HEK293T (cell line): ENCODE results near the gene ESRRB.

Experiments used
- CTCF ChIA-PET: fragments of 350-600 bp; formaldehyde crosslinking; extraction: SDS; loops from one replicate; lab custom pipeline; 2021; ENCODE audit warnings: antibody characterized with exemption, inconsistent platforms; lab: Yijun Ruan, JAX
- POLR2A ChIA-PET: fragments of 350-600 bp; formaldehyde crosslinking; extraction: SDS; loops from one replicate; lab custom pipeline; 2020; ENCODE audit warnings: antibody characterized with exemption, inconsistent platforms; lab: Yijun Ruan, JAX
- DNase-seq: peaks from one replicate; pipeline ENCODE4 v3.0.0; 2012; ENCODE audit warnings: mixed read lengths; ENCODE audit errors: extremely low spot score
- ARNT ChIP-seq: fragments of 450-650 bp; IDR thresholded peaks from 2 replicates; pipeline ENCODE4 v1.6.1; 2017; ENCODE audit warnings: mild to moderate bottlenecking
- BHLHE40 ChIP-seq: fragments of 450-650 bp; IDR thresholded peaks from 2 replicates; pipeline ENCODE4 v1.6.1; 2016; ENCODE audit warnings: mild to moderate bottlenecking, moderate library complexity, borderline replicate concordance
- CTBP1 ChIP-seq: fragments of 450-650 bp; IDR thresholded peaks from 2 replicates; pipeline ENCODE4 v1.6.1; 2016; ENCODE audit warnings: borderline replicate concordance
- ELF4 ChIP-seq: fragments of 450-650 bp; IDR thresholded peaks from 2 replicates; pipeline ENCODE4 v1.6.1; 2017; ENCODE audit warnings: antibody characterized with exemption
- FOXA1 ChIP-seq: fragments of 450-650 bp; IDR thresholded peaks from 2 replicates; pipeline ENCODE4 v1.6.1; 2016; ENCODE audit warnings: mild to moderate bottlenecking
- FOXK2 ChIP-seq: fragments of 450-650 bp; IDR thresholded peaks from 2 replicates; pipeline ENCODE4 v1.6.1; 2016; ENCODE audit warnings: mild to moderate bottlenecking
- FOXM1 ChIP-seq: fragments of 450-650 bp; IDR thresholded peaks from 2 replicates; pipeline ENCODE4 v1.6.1; 2017; ENCODE audit warnings: mild to moderate bottlenecking, borderline replicate concordance
- HDGF ChIP-seq: fragments of 450-650 bp; IDR thresholded peaks from 2 replicates; pipeline ENCODE4 v1.6.1; 2017; ENCODE audit warnings: antibody characterized with exemption, borderline replicate concordance
- L3MBTL2 ChIP-seq: fragments of 450-650 bp; conservative IDR thresholded peaks from 2 replicates; pipeline ENCODE4 v1.6.1; 2016; ENCODE audit warnings: mild to moderate bottlenecking
- LEF1 ChIP-seq: fragments of 450-650 bp; IDR thresholded peaks from 2 replicates; pipeline ENCODE4 v1.6.1; 2017; ENCODE audit warnings: mild to moderate bottlenecking, borderline replicate concordance
- NFRKB ChIP-seq: fragments of 450-650 bp; IDR thresholded peaks from 2 replicates; pipeline ENCODE4 v1.6.1; 2016; ENCODE audit warnings: mild to moderate bottlenecking, moderate library complexity
- PKNOX1 ChIP-seq: fragments of 450-650 bp; IDR thresholded peaks from 2 replicates; pipeline ENCODE4 v1.6.1; 2016
- SP1 ChIP-seq: fragments of 450-650 bp; IDR thresholded peaks from 2 replicates; pipeline ENCODE4 v1.6.1; 2017
- SUZ12 ChIP-seq: fragments of 450-650 bp; IDR thresholded peaks from 2 replicates; pipeline ENCODE4 v1.6.1; 2016; ENCODE audit warnings: mild to moderate bottlenecking
- TARDBP ChIP-seq: fragments of 450-650 bp; IDR thresholded peaks from 2 replicates; pipeline ENCODE4 v1.6.1; 2016
- ZNF384 ChIP-seq: fragments of 450-650 bp; IDR thresholded peaks from 2 replicates; pipeline ENCODE4 v1.6.1; 2016

The ESRRB gene

GRCh38 chr14:76329951-76330350 is 46.0 kb upstream of the ESRRB start:
- CTCF ChIA-PET: interaction anchor here (0.7 kb wide), 1 partner anchor 22 kb away, joined by 3 read pairs; no protein-coding TSS in a partner anchor
- POLR2A ChIA-PET: no interaction called here

GRCh38 chr14:76330411-76331327 is 45.3 kb upstream of the ESRRB start:
- ChIA-PET POLR2A (no interaction called here), CTCF (interaction anchor here (0.5 kb wide), 1 partner anchor 24 kb away, joined by 4 read pairs; no protein-coding TSS in a partner anchor)
- DNase-seq: no peak
- no peak for TF ChIP-seq BHLHE40

More at GRCh38 chr14:76329951-76330350, 46.0 kb upstream of the ESRRB start:
- TF ChIP-seq ARNT: no peak
- no peak for TF ChIP-seq FOXK2
- TF ChIP-seq ELF4: no peak
- TF ChIP-seq HDGF: no peak
- TF ChIP-seq CTBP1: no peak
- no peak for TF ChIP-seq ZNF384
- no peak for TF ChIP-seq FOXA1
- no peak for TF ChIP-seq SUZ12
- no peak for TF ChIP-seq NFRKB
- TF ChIP-seq FOXM1: no peak
- TF ChIP-seq BHLHE40: no peak
- TF ChIP-seq SP1: no peak
- no peak for TF ChIP-seq LEF1
- TF ChIP-seq L3MBTL2: no peak
- TF ChIP-seq PKNOX1: no peak
- DNase-seq: no peak

GRCh38 chr14:76331328-76332011 is 44.5 kb upstream of the ESRRB start:
- no peak for TF ChIP-seq NFRKB
- TF ChIP-seq CTBP1: no peak
- no peak for TF ChIP-seq SP1
- TF ChIP-seq ZNF384: no peak
- TF ChIP-seq FOXA1: no peak
- no peak for TF ChIP-seq LEF1
- TF ChIP-seq FOXK2: no peak
- TF ChIP-seq BHLHE40: no peak
- no peak for TF ChIP-seq ELF4
- no peak for TF ChIP-seq PKNOX1
- no peak for TF ChIP-seq ARNT
- no peak for TF ChIP-seq L3MBTL2
- no peak for DNase-seq
- POLR2A ChIA-PET: no interaction called here
- CTCF ChIA-PET: interaction anchor here (0.5 kb wide), 1 partner anchor 24 kb away, joined by 4 read pairs; no protein-coding TSS in a partner anchor

GRCh38 chr14:76333664-76334063 is 42.3 kb upstream of the ESRRB start:
- TF ChIP-seq FOXM1 (no peak), L3MBTL2 (no peak), FOXA1 (no peak), NFRKB (no peak), ZNF384 (no peak), ARNT (no peak), CTBP1 (no peak), TARDBP (no peak), PKNOX1 (no peak), ELF4 (no peak), SP1 (no peak), SUZ12 (no peak), FOXK2 (no peak), LEF1 (no peak)
- CTCF ChIA-PET: no interaction called here
- DNase-seq: no peak
- POLR2A ChIA-PET: no interaction called here

- CTCF ChIA-PET: no interaction called here
- DNase-seq: no peak
- POLR2A ChIA-PET: no interaction called here
- TF ChIP-seq FOXA1: no peak
- no peak for TF ChIP-seq SUZ12
- TF ChIP-seq FOXM1: no peak
- no peak for TF ChIP-seq L3MBTL2
- no peak for TF ChIP-seq TARDBP
- no peak for TF ChIP-seq FOXK2
- no peak for TF ChIP-seq ARNT
- no peak for TF ChIP-seq NFRKB
These were observed 41.6 kb upstream of the ESRRB start for GRCh38 chr14:76334316-76334715.

GRCh38 chr14:76336876-76337275 is 39.1 kb upstream of the ESRRB start:
- ChIA-PET POLR2A (no interaction called here), CTCF (no interaction called here)
- TF ChIP-seq PKNOX1 (no peak), FOXM1 (no peak), LEF1 (no peak), FOXK2 (no peak), L3MBTL2 (no peak), SUZ12 (no peak)
- DNase-seq: no peak
